ENCODE measurements around the gene ITGA4. TPM values are rescaled to one million over a fixed set of nuclear protein-coding genes. Genes with fewer than 3 reads are reported as not detected.

ITGA4 gene
- total and polyA plus RNA-seq, 9 donors = 1.0 to 7.2 (median 2.1) TPM

GRCh38 chr2:181527058-181527457 lies 69.9 kb downstream of the ITGA4 start:
- no peak overlapping the region for H3K27ac ChIP-seq

GRCh38 chr2:181528441-181528840 lies 71.3 kb downstream of the ITGA4 start:
- H3K36me3 ChIP-seq = no peaks in the 10 kb centered on the region
- no peak for TF ChIP-seq EP300 (IDR thresholded peaks at IDR 0.05)
- TF ChIP-seq POLR2A (IDR thresholded peaks at IDR 0.05) = no peak
- TF ChIP-seq, protein P1, sequence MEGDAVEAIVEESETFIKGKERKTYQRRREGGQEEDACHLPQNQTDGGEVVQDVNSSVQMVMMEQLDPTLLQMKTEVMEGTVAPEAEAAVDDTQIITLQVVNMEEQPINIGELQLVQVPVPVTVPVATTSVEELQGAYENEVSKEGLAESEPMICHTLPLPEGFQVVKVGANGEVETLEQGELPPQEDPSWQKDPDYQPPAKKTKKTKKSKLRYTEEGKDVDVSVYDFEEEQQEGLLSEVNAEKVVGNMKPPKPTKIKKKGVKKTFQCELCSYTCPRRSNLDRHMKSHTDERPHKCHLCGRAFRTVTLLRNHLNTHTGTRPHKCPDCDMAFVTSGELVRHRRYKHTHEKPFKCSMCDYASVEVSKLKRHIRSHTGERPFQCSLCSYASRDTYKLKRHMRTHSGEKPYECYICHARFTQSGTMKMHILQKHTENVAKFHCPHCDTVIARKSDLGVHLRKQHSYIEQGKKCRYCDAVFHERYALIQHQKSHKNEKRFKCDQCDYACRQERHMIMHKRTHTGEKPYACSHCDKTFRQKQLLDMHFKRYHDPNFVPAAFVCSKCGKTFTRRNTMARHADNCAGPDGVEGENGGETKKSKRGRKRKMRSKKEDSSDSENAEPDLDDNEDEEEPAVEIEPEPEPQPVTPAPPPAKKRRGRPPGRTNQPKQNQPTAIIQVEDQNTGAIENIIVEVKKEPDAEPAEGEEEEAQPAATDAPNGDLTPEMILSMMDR (IDR thresholded peaks at IDR 0.05) = no peak
- WGBS, 3 donors = 56 to 73% (median 69%) methylated on average over 1 of the region's 1 CpG
- H3K4me1 ChIP-seq (ENCODE audit: insufficient read depth) = no peaks in the 10 kb centered on the region
- DNase-seq = no peak
- no peaks in the 10 kb centered on the region for H3K27me3 ChIP-seq
- H3K9me3 ChIP-seq = no peaks in the 10 kb centered on the region
- no peak overlapping the region for H3K4me3 ChIP-seq
- intact Hi-C loops (cut with DNase I) = no loop called here
- H3K27ac ChIP-seq = no peak overlapping the region

More at GRCh38 chr2:181527058-181527457, 69.9 kb downstream of the ITGA4 start:
- Histone ChIP-seq H3K36me3 (no peaks in the 10 kb centered on the region), H3K4me3 (no peak overlapping the region), H3K9me3 (no peaks in the 10 kb centered on the region), H3K4me1 (ENCODE audit: insufficient read depth) (no peaks in the 10 kb centered on the region), H3K27me3 (no peaks in the 10 kb centered on the region)
- WGBS, 3 donors = 90 to 94% (median 92%) methylated on average over 6 of the region's 6 CpGs
- DNase-seq = no peak
- no peak for TF ChIP-seq POLR2A (IDR thresholded peaks at IDR 0.05)
- no peak for TF ChIP-seq EP300 (IDR thresholded peaks at IDR 0.05)
- TF ChIP-seq, protein P1 (IDR thresholded peaks at IDR 0.05) = no peak
- intact Hi-C loops (cut with DNase I) = no loop called here

GRCh38 chr2:181536730-181537129 lies 79.5 kb downstream of the ITGA4 start:
- no peaks in the 10 kb centered on the region for H3K27me3 ChIP-seq
- TF ChIP-seq POLR2A (IDR thresholded peaks at IDR 0.05) (no peak), EP300 (IDR thresholded peaks at IDR 0.05) (no peak)
- TF ChIP-seq, protein P1 (IDR thresholded peaks at IDR 0.05) = no peak
- 85 to 93% (median 89%) methylated on average over 2 of the region's 2 CpGs for WGBS, 3 donors
- DNase-seq = no peak
- H3K27ac ChIP-seq = no peak overlapping the region
- intact Hi-C loops (cut with DNase I) = no loop called here
- no peak overlapping the region for H3K4me3 ChIP-seq
- no peaks in the 10 kb centered on the region for H3K9me3 ChIP-seq
- no peaks in the 10 kb centered on the region for H3K36me3 ChIP-seq
- no peaks in the 10 kb centered on the region for H3K4me1 ChIP-seq (ENCODE audit: insufficient read depth)

GRCh38 chr2:181540421-181540820 lies 83.2 kb downstream of the ITGA4 start:
- Histone ChIP-seq H3K9me3 (no peaks in the 10 kb centered on the region), H3K4me3 (no peak overlapping the region), H3K36me3 (no peaks in the 10 kb centered on the region), H3K27ac (no peak overlapping the region), H3K27me3 (no peaks in the 10 kb centered on the region), H3K4me1 (ENCODE audit: insufficient read depth) (no peaks in the 10 kb centered on the region)
- TF ChIP-seq, protein P1 (IDR thresholded peaks at IDR 0.05) = no peak
- TF ChIP-seq EP300 (IDR thresholded peaks at IDR 0.05) (no peak), POLR2A (IDR thresholded peaks at IDR 0.05) (no peak)
- intact Hi-C loops (cut with DNase I) = no loop called here
- WGBS, 3 donors = 67 to 94% (median 76%) methylated on average over 4 of the region's 4 CpGs
- no peak for DNase-seq

Measured in ovary (tissue), 9 donors.